ENCODE measurements around the gene RTP2.

Gene RTP2

DNA sequence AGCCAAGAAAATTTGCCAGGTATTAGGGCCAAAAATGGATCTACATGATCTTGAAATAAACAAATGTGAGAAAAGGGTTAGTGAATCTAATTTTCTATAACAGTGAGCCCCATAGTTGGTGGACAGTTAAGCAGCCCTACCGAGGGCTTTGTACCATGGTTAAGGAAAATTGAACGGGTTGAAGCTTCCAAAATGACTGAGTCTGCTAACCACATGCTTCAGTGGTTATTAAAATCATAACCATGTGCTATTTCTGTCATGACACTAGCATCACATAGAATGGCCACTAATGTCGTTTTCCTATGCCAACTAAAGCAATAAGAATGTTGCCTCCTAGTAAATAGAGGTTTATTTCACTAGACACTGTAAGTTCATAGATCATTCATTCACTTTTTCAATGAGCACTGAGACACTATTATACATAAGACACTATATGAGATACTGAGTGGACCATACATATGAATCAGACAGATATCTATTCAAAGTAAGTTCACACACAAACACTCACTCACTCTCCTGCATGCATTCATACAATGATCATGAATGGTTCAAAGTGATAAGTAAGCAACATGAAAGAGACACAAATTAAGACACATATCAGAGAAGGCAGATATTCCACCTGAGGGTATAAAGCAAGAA lies 36.5 kb downstream of the RTP2 start:
- no peak for FAIRE-seq

DNA sequence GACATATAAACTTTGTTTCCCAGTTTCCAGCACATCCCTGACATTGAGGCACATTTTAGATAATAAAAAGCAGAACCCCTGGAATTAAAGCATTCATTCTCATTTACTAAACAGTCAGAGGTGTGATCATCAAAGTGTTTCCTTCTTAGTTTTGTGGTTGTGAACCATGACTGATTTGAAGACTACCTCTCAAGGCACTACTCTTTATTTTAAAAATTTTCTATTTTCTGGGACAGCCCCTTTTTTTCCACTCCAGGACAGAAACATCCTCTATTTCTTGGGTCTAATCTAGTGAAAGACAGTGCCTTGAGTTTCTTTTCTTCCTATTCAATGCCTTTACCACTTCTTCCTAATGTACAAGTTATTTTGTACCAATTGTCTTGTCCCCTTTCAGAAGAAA lies 37.3 kb downstream of the RTP2 start:
- FAIRE-seq = no peak

DNA sequence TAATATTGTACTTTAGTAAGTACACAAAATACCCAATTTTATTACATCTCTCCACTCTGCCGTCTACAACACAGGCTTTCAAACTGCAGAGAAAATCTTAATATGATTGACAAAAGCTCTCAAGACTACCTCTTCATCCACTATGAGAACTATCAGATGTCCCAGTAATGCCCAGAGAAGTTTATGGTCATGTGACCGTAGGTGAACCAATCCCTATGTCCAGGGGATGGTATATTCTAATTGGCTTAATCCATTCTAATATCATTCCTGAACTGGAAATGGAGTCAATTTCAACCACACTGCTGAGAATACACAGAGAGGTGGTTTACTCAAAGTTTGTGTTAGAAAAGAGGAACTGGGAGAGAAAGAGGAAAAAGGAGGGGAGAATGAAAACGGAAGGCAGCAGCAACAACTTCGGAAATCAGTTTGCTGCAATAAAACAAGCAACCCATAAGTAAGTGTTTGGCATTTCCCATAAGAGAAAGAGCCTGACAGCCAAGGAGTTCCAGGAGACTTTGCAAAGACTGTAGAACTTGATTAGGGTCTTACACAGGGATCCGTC lies 39.4 kb downstream of the RTP2 start:
- FAIRE-seq = no peak

DNA sequence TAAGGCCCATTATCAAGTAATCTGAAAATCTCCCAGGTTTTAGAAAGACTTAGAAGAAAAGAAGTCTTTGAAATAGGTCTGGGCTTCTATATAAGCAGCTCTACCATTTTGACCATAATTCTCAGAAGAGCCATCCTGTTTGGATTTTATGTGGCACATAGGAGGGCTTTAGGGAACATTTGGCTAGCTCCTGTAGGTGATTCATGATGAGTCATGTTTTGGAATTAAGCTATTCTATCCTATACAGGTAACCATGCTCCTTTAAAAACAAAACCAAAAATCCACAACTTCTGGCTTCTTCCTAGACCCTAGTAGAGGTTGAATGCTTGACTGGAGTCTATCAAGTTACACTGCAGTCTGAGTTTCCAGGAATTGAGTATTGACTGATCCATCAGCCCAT lies 41.1 kb downstream of the RTP2 start:
- no peak for FAIRE-seq

DNA sequence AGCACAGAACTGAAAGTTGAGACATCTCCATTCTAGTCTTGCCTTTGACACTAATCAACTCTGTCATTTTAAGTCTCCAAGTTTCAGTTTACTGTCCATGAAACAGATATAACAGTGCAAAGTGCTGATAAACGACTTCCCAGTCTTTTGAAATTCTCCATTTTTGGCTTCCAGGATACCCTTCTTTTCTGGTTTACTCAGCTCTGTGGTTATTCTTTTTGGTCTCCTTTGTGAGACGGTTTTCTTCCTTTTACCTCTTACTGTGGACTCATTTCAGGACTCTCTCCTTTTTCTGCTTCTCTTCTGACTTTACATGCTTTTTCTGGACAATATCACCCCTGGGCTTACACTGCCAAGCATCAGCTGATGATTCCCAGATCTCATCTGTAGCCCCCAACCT lies 51.1 kb downstream of the RTP2 start:
- no peak for FAIRE-seq
